HepG2 (cell line): Measurements from ENCODE around the gene SERPINI1. TPM values are rescaled to one million over a fixed set of nuclear protein-coding genes. Genes with fewer than 3 reads are reported as not detected.
A peak's percentile ranks its signal among the peaks of the same experiment; 100 is the strongest.

Experiments
- ATAC-seq: fragments of 200-7000 bp; cut with Tn5 transposase; 3 replicates; pipeline ENCODE4 v1.9.1; 2020; ENCODE audit warnings: mild to moderate bottlenecking, moderate library complexity
- BruUV-seq: library from RNA; stranded (reverse); fragments of 400-500 nt; replicated peaks from 2 replicates; lab custom pipeline; 2021; lab: Mats Ljungman, UMichigan
- CTCF ChIA-PET: fragments of 300-600 bp; formaldehyde crosslinking; extraction: SDS; loops from one replicate; lab custom pipeline; 2021; ENCODE audit warnings: low total read pairs, inconsistent platforms, low intra/inter-chr PET ratio; lab: Yijun Ruan, JAX
- POLR2A ChIA-PET: fragments of 350-600 bp; sonication (Branson Sonifier 250); formaldehyde crosslinking; loops from one replicate; lab custom pipeline; 2020; ENCODE audit warnings: antibody characterized with exemption, inconsistent platforms; lab: Yijun Ruan, JAX
- DNase-seq: peaks from one replicate; pipeline ENCODE4 v3.0.0-alpha.2; 2015; ENCODE audit warnings: low spot score
- FAIRE-seq: peaks from 3 replicates; lab custom pipeline; 2011; peaks lifted over from hg19 to GRCh38; lab: Jason Lieb, UNC
- H2AFZ ChIP-seq: one replicate; pipeline ENCODE4 v1.6.1; 2011; ENCODE audit warnings: low read length, inconsistent platforms
- H3K27ac ChIP-seq: fragments of 300-600 bp; 3 replicates; pipeline ENCODE4 v1.8.0; 2011; ENCODE audit warnings: mixed run types, mild to moderate bottlenecking, mixed read lengths, low read length, inconsistent platforms; ENCODE audit not compliant: insufficient read depth; ENCODE audit errors: extremely low read length
- H3K27me3 ChIP-seq, 2 experiments: fragments of 200-600 bp in 1 of 2; 2 replicates in 1 of 2; 3 replicates in 1 of 2; pipeline versions ENCODE4 v1.6.0 to v1.8.0; 2011; ENCODE audit warnings: low read length in 2 of 2, mild to moderate bottlenecking in 2 of 2, moderate library complexity in 2 of 2, inconsistent platforms in 1 of 2; ENCODE audit not compliant: insufficient read depth in 2 of 2, control insufficient read depth in 1 of 2
- H3K36me3 ChIP-seq, 2 experiments: fragments of 200-600 bp in 1 of 2; replicated peaks in 1 of 2; 2 replicates in 1 of 2; 3 replicates in 1 of 2; pipeline versions ENCODE4 v1.5.1 to v1.8.0; 2011; ENCODE audit warnings: low read length in 2 of 2, inconsistent platforms in 1 of 2; ENCODE audit not compliant: insufficient read depth in 2 of 2, control insufficient read depth in 1 of 2
- H3K4me1 ChIP-seq: 2 replicates; pipeline ENCODE4 v1.5.1; 2012; ENCODE audit warnings: low read length, inconsistent platforms; ENCODE audit not compliant: insufficient read depth
- H3K4me2 ChIP-seq: 2 replicates; pipeline ENCODE4 v1.6.0; 2011; ENCODE audit warnings: low read depth, low read length, inconsistent platforms
- H3K4me3 ChIP-seq, 3 experiments: fragments of 200-600 bp in 1 of 3; sonication (generic), shearing (Covaris generic) in 1 of 3; replicated peaks in 1 of 3; 2 replicates each; pipeline ENCODE4 v1.5.1; 2011 to 2016; ENCODE audit warnings: low read length in 3 of 3, inconsistent platforms in 2 of 3, low read depth in 2 of 3, mild to moderate bottlenecking in 2 of 3, control low read depth in 1 of 3, mixed read lengths in 1 of 3; ENCODE audit not compliant: insufficient read depth in 1 of 3
- H3K79me2 ChIP-seq: one replicate; pipeline ENCODE4 v1.6.1; 2011; ENCODE audit warnings: low read length, inconsistent platforms; ENCODE audit not compliant: insufficient read depth
- H3K9ac ChIP-seq: 2 replicates; pipeline ENCODE4 v1.6.0; 2011; ENCODE audit warnings: mild to moderate bottlenecking, low read depth, low read length, inconsistent platforms; ENCODE audit not compliant: insufficient read depth
- H3K9me3 ChIP-seq: 2 replicates; pipeline ENCODE4 v1.5.1; 2012; ENCODE audit warnings: mild to moderate bottlenecking, low read length
- H4K20me1 ChIP-seq: 2 replicates; pipeline ENCODE4 v1.6.0; 2011; ENCODE audit warnings: inconsistent platforms, mild to moderate bottlenecking, low read length, moderate library complexity; ENCODE audit not compliant: insufficient read depth
- ARID5B ChIP-seq: IDR thresholded peaks from 2 replicates; pipeline ENCODE4 v1.4.0; 2020; ENCODE audit warnings: mild to moderate bottlenecking, missing genetic modification reagents
- CTCF ChIP-seq: sonication (generic); formaldehyde crosslinking; IDR thresholded peaks from 2 replicates; pipeline ENCODE4 v1.5.0; 2020; ENCODE audit warnings: mild to moderate bottlenecking, missing genetic modification reagents, moderate library complexity
- DBP ChIP-seq: sonication (generic); formaldehyde crosslinking; IDR thresholded peaks from 2 replicates; pipeline ENCODE4 v1.4.0; 2020; ENCODE audit warnings: missing genetic modification reagents; ENCODE audit errors: not compliant biosample characterization
- HIC2 ChIP-seq: sonication (generic); formaldehyde crosslinking; IDR thresholded peaks from 2 replicates; pipeline ENCODE4 v1.9.0; 2022; ENCODE audit warnings: low read depth, missing genetic modification reagents
- ISL2 ChIP-seq: sonication (generic); formaldehyde crosslinking; IDR thresholded peaks from 2 replicates; pipeline ENCODE4 v1.5.0; 2020; ENCODE audit warnings: missing genetic modification reagents
- MAX ChIP-seq: IDR thresholded peaks from 2 replicates; pipeline ENCODE4 v1.6.1; 2012; ENCODE audit warnings: inconsistent platforms
- RAD21 ChIP-seq: fragments of 450-650 bp; formaldehyde crosslinking; IDR thresholded peaks from 2 replicates; pipeline ENCODE4 v1.5.0; 2020; ENCODE audit warnings: mild to moderate bottlenecking
- RXRB ChIP-seq: IDR thresholded peaks from 2 replicates; pipeline ENCODE4 v1.6.1; 2016; ENCODE audit warnings: borderline replicate concordance, missing genetic modification reagents, missing compliant biosample characterization
- SAP130 ChIP-seq: IDR thresholded peaks from 2 replicates; pipeline ENCODE4 v1.6.1; 2016; ENCODE audit warnings: low read depth
- SMC3 ChIP-seq: IDR thresholded peaks from 2 replicates; pipeline ENCODE4 v1.6.1; 2011; ENCODE audit warnings: low read length, improper control_type of control experiment
- TARDBP ChIP-seq: sonication (generic); formaldehyde crosslinking; IDR thresholded peaks from 2 replicates; pipeline ENCODE4 v1.8.0; 2022; ENCODE audit warnings: mild to moderate bottlenecking, missing genetic modification reagents
- TOE1 ChIP-seq: sonication (generic); formaldehyde crosslinking; IDR thresholded peaks from 2 replicates; pipeline ENCODE4 v1.4.0; 2020; ENCODE audit warnings: mild to moderate bottlenecking, missing genetic modification reagents
- ZNF589 ChIP-seq: sonication (generic); formaldehyde crosslinking; conservative IDR thresholded peaks from 2 replicates; pipeline ENCODE4 v1.8.0; 2022; ENCODE audit warnings: mild to moderate bottlenecking, moderate library complexity, missing genetic modification reagents
- WGBS: methylation state at CpG from one replicate; pipeline ENCODE4 v1.1.6; 2017; ENCODE audit warnings: low lambda C conversion rate; 5-methylcytosine and 5-hydroxymethylcytosine counted together
- in situ Hi-C: cut with HindIII; loops from 2 replicates; pipeline ENCODE4 v1.10.0; 2017; ENCODE audit warnings: low pct_unique_long_range_greater_than_20kb; ENCODE audit not compliant: extremely low pct_ligation_motif_present
- intact Hi-C: fragments of 100-400 bp; cut with micrococcal nuclease; formaldehyde crosslinking; loops from one replicate; pipeline ENCODE4 v1.10.0; 2022; ENCODE audit not compliant: unreplicated experiment
- polyA plus RNA-seq, 8 experiments: library from polyadenylated mRNA; depleted of rRNA in 3 of 8; stranded (reverse) in 7 of 8; unstranded in 1 of 8; fragments of >200 nt; fragmentation: Illumina TruSeq in 4 of 8; extraction: Trizol in 4 of 8; gene quantifications; 2 replicates each; pipeline versions ENCODE4 v1.2.1 to v1.2.3, GENCODE V29; 2011 to 2016; ENCODE audit warnings: low read depth in 4 of 8, missing spikeins in 1 of 8, mixed read lengths in 1 of 8; ENCODE audit not compliant: insufficient read depth in 1 of 8
- total RNA-seq, 5 experiments: library from RNA; depleted of rRNA; stranded (reverse); fragments of >200 nt; fragmentation: Illumina TruSeq; extraction: Trizol; gene quantifications; 2 replicates each; pipeline ENCODE4 v1.2.3, GENCODE V29; 2016; ENCODE audit warnings: low read depth in 1 of 5

SERPINI1 gene
- total and polyA plus RNA-seq, 2 of the 13 experiments (the other 11 are each of a cell fraction or from before 2014, with no cell fraction given), result 14.7 to 58.0 TPM

GRCh38 chr3:167739190-167739810, 3.8 kb downstream of the SERPINI1 start (continued):
- 0 out of 2 replicates have a peak, but pooled peaks have one; percentile 24 for TF ChIP-seq ARID5B

GRCh38 chr3:167740961-167741587, 5.6 kb downstream of the SERPINI1 start:
- in situ Hi-C loops, result no loop called here
- no TSS peak for BruUV-seq
- DNase-seq (peak; percentile 43), ATAC-seq (peak; percentile 97), FAIRE-seq (peak; percentile 47)
- H3K9ac ChIP-seq, result no peak overlapping the region
- H2AFZ ChIP-seq, result no peak overlapping the region
- H3K9me3 ChIP-seq, result no peaks in the 10 kb centered on the region
- intact Hi-C loops, result loop anchor here (1.0 kb wide), 3 partner anchors 57 to 361 kb away; partner anchors contain the start of gene ZBBX
- H3K4me1 ChIP-seq, result peaks cover 49% of the 10 kb centered on the region
- CTCF ChIA-PET, result interaction anchor here (1.9 kb wide), 1 partner anchor 57 kb away, joined by 9 read pairs; no protein-coding TSS in a partner anchor
- H4K20me1 ChIP-seq, result no peaks in the 10 kb centered on the region
- no peak overlapping the region for H3K27ac ChIP-seq
- WGBS, result 55% methylated on average over 2 of the region's 2 CpGs
- no peak overlapping the region for H3K4me2 ChIP-seq
- H3K4me3 ChIP-seq, result no peak overlapping the region
- no peaks in the 10 kb centered on the region; a peak in 1 of 5 replicates for H3K27me3 ChIP-seq
- peaks cover 28% of the 10 kb centered on the region for H3K79me2 ChIP-seq
- no peaks in the 10 kb centered on the region for H3K36me3 ChIP-seq
- POLR2A ChIA-PET, result no interaction called here
- TF ChIP-seq HIC2 (CRISPR knock-in tag), result no peak
- no peak for TF ChIP-seq TOE1 (CRISPR knock-in tag)
- TF ChIP-seq CTCF, result peak; percentile 69
- TF ChIP-seq RXRB, result no peak
- TF ChIP-seq SAP130, result 0 out of 2 replicates have a peak, but pooled peaks have one; percentile 17
- TF ChIP-seq MAX, result no peak
- peak; percentile 73 for TF ChIP-seq SMC3
- TF ChIP-seq ISL2 (CRISPR knock-in tag), result no peak
- TF ChIP-seq RAD21 (CRISPR knock-in tag), result peak; percentile 31; the same call in 1 of the 2 replicates
- TF ChIP-seq TARDBP (CRISPR knock-in tag), result no peak
- TF ChIP-seq ZNF589 (CRISPR knock-in tag), result no peak
- TF ChIP-seq DBP, result no peak
